Measurements from ENCODE around the gene COPS9.

Gene COPS9

DNA sequence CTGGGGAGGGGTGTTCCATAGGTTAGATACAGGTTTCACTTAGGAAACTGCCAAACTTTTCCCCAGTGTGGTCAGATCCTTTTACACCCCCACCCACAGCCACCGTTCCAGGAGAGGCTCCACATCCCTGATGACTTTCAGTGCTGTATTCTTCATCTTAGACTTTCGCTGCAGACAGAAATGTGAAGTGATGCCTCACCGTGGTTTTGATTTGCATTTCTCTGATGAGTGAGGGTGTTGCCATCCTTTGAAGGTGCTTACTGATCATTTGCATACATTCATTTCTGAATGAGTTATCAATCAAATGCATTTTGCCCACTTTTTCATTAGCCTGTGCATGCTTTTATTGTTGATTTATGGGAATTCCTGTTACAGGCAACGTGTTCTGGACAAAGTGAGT is 14.9 kb downstream of the COPS9 start:
- TF ChIP-seq ZFX (IDR thresholded peaks at IDR 0.05) = no peak
- TF ChIP-seq, protein P1, sequence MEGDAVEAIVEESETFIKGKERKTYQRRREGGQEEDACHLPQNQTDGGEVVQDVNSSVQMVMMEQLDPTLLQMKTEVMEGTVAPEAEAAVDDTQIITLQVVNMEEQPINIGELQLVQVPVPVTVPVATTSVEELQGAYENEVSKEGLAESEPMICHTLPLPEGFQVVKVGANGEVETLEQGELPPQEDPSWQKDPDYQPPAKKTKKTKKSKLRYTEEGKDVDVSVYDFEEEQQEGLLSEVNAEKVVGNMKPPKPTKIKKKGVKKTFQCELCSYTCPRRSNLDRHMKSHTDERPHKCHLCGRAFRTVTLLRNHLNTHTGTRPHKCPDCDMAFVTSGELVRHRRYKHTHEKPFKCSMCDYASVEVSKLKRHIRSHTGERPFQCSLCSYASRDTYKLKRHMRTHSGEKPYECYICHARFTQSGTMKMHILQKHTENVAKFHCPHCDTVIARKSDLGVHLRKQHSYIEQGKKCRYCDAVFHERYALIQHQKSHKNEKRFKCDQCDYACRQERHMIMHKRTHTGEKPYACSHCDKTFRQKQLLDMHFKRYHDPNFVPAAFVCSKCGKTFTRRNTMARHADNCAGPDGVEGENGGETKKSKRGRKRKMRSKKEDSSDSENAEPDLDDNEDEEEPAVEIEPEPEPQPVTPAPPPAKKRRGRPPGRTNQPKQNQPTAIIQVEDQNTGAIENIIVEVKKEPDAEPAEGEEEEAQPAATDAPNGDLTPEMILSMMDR (conservative IDR thresholded peaks at IDR 0.05) = no peak
- no peak overlapping the region for H3K27ac ChIP-seq

DNA sequence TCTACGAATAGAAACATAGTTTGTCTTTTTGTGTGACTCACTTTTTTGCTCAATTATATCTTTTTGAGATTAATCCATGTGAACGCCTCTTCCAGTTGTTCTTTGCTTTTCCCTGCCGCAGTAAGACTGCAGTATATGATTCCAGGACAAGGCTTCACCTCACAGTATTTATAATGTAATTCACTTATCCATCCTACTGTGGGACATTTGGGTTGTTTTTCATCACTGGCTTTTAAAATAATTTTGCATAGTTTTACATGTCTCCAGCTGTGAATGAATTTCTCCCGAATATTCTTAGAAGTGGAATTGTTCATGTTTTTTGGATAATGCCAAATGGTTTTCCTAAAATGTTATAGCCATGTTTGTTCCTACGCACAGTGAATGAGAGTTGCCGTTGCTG is 21.9 kb downstream of the COPS9 start:
- no peak overlapping the region for H3K27ac ChIP-seq
- no peak for TF ChIP-seq ZFX (IDR thresholded peaks at IDR 0.05)
- TF ChIP-seq, protein P1 (conservative IDR thresholded peaks at IDR 0.05) = no peak

DNA sequence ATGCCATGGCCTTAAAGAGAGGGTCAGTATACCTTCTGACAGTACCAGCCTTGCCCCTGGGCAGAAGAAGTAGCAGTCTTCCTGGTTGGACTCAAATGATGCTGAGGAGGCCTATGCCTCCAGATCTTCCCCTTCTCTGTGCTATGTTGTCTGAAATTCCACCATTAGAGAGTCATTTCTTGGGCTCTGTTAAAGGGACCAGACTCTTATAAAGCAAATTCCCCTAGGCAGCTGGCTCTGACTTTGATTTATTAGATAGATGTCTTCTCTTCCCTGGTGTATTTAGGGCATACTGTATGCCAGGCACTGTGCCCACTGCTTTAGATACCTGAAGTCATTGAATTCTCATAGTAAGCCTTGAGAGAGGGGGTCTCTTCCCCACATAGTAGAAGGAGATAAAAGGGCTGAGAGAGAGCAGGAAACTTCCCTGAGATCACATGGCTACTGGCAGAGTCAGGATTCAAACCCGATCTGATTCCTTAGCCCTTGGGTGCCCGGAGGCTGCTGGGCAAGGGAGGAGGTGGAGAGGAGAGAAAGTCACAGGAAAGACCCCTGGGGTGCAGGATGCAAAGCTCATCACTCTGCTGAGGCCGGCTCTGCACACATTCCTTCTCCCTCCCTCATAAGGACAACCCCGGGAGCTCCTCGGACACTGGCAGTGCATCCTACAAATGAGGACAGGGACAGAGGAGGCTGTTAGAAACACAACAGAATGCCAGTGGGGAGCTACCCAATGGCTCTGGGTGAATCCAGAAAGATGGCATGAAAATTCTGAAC is 23.0 kb downstream of the COPS9 start:
- no peak overlapping the region for H3K27ac ChIP-seq
- no peak for TF ChIP-seq ZFX (IDR thresholded peaks at IDR 0.05)

DNA sequence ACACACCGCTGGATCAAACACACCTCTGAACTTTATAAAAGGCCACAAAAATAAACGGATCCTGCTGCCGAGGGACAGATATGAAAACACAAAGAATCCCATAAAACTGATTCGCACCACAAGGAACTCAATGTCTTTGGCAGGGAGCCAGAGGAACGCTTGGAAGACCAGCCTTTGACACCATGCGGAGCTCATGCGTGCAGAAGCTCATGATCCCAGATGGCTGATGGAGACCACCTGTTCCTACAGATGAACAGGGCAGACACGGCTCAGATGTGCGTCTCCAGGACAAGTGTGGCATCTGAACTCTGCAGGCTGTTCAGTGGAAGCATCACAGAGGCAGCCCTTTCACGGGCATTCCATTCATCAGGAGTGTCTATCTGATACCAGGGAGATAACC is 24.9 kb downstream of the COPS9 start:
- H3K27ac ChIP-seq = no peak overlapping the region
- TF ChIP-seq ZFX (IDR thresholded peaks at IDR 0.05) = no peak
- TF ChIP-seq, protein P1 (conservative IDR thresholded peaks at IDR 0.05) = no peak

DNA sequence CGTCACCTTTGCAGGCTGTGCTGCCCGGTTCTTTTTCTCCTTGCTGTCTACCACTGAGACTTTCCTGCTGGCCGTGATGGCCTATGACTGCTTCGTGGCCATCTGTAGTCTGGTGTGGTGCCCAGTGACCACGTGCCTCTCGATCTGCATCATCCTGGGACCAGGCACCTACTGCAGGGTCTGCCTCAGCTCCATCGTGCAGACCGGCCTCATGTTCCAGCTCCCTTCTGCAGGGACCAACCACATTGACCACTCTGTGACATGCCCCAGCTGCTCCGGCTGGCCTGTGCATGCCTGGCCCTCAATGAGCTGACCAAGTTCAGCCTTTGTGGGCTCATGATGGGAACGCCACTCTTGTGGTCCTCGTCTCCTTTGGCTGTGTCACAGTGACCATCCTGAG is 26.7 kb downstream of the COPS9 start:
- H3K27ac ChIP-seq = no peak overlapping the region
- TF ChIP-seq ZFX (IDR thresholded peaks at IDR 0.05) = no peak
- TF ChIP-seq, protein P1 (conservative IDR thresholded peaks at IDR 0.05) = no peak

DNA sequence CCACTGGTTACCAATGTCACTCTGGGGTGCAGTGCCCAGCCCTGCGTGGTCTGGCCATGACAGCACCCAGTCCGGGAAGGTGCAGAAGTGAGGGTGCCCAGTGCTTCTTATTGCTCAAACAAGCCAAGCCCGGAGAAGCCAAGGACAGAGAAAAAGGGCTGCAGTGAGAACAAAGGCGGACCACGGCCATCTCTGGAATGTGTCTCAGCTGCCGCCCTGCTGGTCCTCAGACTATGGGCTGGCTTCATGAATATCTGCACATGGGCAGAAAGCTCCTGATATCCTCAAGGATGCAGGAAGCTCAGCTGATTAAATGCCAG is 28.7 kb downstream of the COPS9 start:
- TF ChIP-seq, protein P1 (conservative IDR thresholded peaks at IDR 0.05) = no peak
- no peak for TF ChIP-seq ZFX (IDR thresholded peaks at IDR 0.05)
- H3K27ac ChIP-seq = no peak overlapping the region

DNA sequence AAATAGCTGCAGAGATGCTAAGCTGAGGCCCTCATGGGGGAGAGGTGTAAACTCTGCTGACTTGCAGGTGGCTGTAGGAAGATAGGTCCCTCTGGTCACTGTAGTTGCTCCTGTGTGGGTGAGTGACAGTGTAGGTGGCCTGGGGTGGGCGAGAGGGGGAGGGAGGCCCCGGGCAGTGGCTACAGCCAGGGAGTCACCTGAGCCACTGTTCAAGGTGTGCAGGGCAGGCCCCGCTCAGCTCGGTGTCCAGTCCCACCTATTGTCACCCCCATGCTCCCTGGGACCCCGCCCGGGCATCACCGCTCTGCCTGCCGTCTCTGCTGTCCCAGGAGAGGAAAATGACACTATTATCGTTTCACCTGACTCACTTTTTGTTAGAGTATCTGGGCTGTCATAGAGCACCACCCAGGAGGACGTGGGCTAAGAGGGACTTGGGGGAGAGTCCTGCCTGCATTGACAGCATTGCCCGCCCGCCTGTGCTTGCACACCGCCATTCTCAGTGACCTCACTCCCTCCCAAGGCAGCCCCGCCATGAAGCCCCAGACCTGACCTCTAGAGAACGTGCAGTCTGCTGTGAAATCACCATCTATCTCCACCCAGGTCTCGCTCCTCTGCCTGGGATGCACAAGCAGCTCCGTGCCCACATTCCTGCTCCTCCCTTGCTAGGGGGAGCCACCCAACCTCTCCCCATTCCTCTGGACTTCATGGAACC is 29.2 kb downstream of the COPS9 start:
- no peak overlapping the region for H3K27ac ChIP-seq
- no peak for TF ChIP-seq ZFX (IDR thresholded peaks at IDR 0.05)
- TF ChIP-seq, protein P1 (conservative IDR thresholded peaks at IDR 0.05) = no peak

Measured in C4-2B (cell line).